K562 (cell line): ENCODE results near the gene FUT4. TPM values are rescaled to one million over a fixed set of nuclear protein-coding genes. Genes with fewer than 3 reads are reported as not detected.
A peak's percentile ranks its signal among the peaks of the same experiment; 100 is the strongest.

Experiments used
- ATAC-seq: fragments of 200-7000 bp; cut with Tn5 transposase; 3 replicates; pipeline ENCODE4 v1.9.1; 2020; ENCODE audit warnings: moderate library complexity
- BruUV-seq: library from RNA; stranded (reverse); fragments of 400-500 nt; replicated peaks from 2 replicates; lab custom pipeline; 2021; lab: Mats Ljungman, UMichigan
- CTCF ChIA-PET: fragments of 300-600 bp; formaldehyde crosslinking; extraction: SDS; loops from one replicate; lab custom pipeline; 2021; ENCODE audit warnings: low intra/inter-chr PET ratio; lab: Yijun Ruan, JAX
- POLR2A ChIA-PET: fragments of 300-600, 350-650 bp; sonication (Branson Sonifier 250); formaldehyde crosslinking; extraction: SDS; loops from one replicate; lab custom pipeline; 2021; ENCODE audit warnings: antibody characterized with exemption, inconsistent platforms; lab: Yijun Ruan, JAX
- DNase-seq, 4 experiments: peaks; one replicate each; pipeline versions ENCODE4 v3.0.0 to v3.0.0-alpha.2; 2011 to 2018; ENCODE audit warnings: low spot score in 3 of 4, mixed read lengths in 3 of 4; ENCODE audit errors: extremely low read depth in 1 of 4
- FAIRE-seq: peaks from 2 replicates; lab custom pipeline; 2011; peaks lifted over from hg19 to GRCh38; lab: Jason Lieb, UNC
- H2AFZ ChIP-seq: 2 replicates; pipeline ENCODE4 v1.6.0; 2011; ENCODE audit warnings: low read depth, low read length, control low read depth, inconsistent platforms
- H3K27ac ChIP-seq: fragments of 200-600 bp; 3 replicates; pipeline ENCODE4 v1.8.0; 2011; ENCODE audit warnings: low read depth, mild to moderate bottlenecking, control low read depth, inconsistent platforms, low read length, moderate library complexity, mixed read lengths; ENCODE audit errors: extremely low read depth
- H3K27me3 ChIP-seq, 2 experiments: fragments of 300-600 bp in 1 of 2; 2 replicates in 1 of 2; 3 replicates in 1 of 2; pipeline versions ENCODE4 v1.6.0 to v1.8.0; 2011; ENCODE audit warnings: inconsistent platforms in 2 of 2, low read length in 2 of 2, mild to moderate bottlenecking in 1 of 2, mixed read lengths in 1 of 2, moderate library complexity in 1 of 2; ENCODE audit not compliant: control insufficient read depth in 2 of 2, insufficient read depth in 2 of 2
- H3K36me3 ChIP-seq: fragments of 300-600 bp; 3 replicates; pipeline ENCODE4 v1.8.0; 2011; ENCODE audit warnings: mild to moderate bottlenecking, low read length, inconsistent platforms; ENCODE audit not compliant: control insufficient read depth, insufficient read depth
- H3K4me1 ChIP-seq, 2 experiments: fragments of 200-600 bp in 1 of 2; replicated peaks in 1 of 2; 2 replicates in 1 of 2; 3 replicates in 1 of 2; pipeline versions ENCODE4 v1.5.1 to v1.8.0; 2011; ENCODE audit warnings: inconsistent platforms in 2 of 2, low read length in 2 of 2, mild to moderate bottlenecking in 1 of 2, mixed read lengths in 1 of 2, moderate library complexity in 1 of 2; ENCODE audit not compliant: control insufficient read depth in 2 of 2, insufficient read depth in 2 of 2
- H3K4me2 ChIP-seq: 2 replicates; pipeline ENCODE4 v1.6.1; 2011; ENCODE audit warnings: low read length, control low read depth, inconsistent platforms, mixed read lengths; ENCODE audit not compliant: insufficient read depth
- H3K4me3 ChIP-seq: fragments of 200-600 bp; sonication (generic), shearing (Covaris generic); 2 replicates; pipeline ENCODE4 v1.5.1; 2016; ENCODE audit warnings: control low read depth, inconsistent platforms
- H3K79me2 ChIP-seq: fragments of 200-600 bp; 3 replicates; pipeline ENCODE4 v1.8.0; 2011; ENCODE audit warnings: low read length, inconsistent platforms; ENCODE audit not compliant: control insufficient read depth, insufficient read depth
- H3K9ac ChIP-seq, 2 experiments: 2 replicates each; pipeline versions ENCODE4 v1.6.0 to v1.6.1; 2011; ENCODE audit warnings: low read depth in 2 of 2, low read length in 2 of 2, control low read depth in 1 of 2, inconsistent platforms in 1 of 2, mild to moderate bottlenecking in 1 of 2, mixed read lengths in 1 of 2; ENCODE audit not compliant: insufficient read depth in 1 of 2
- H3K9me1 ChIP-seq: one replicate; pipeline ENCODE4 v1.6.0; 2011; ENCODE audit warnings: inconsistent platforms, mild to moderate bottlenecking, low read length, moderate library complexity; ENCODE audit not compliant: control insufficient read depth, insufficient read depth
- H3K9me3 ChIP-seq: replicated peaks from 2 replicates; pipeline ENCODE4 v1.5.1; 2011; ENCODE audit warnings: low read depth, low read length, inconsistent platforms; ENCODE audit not compliant: control insufficient read depth, insufficient read depth
- H4K20me1 ChIP-seq: replicated peaks from 2 replicates; pipeline ENCODE4 v1.6.1; 2011; ENCODE audit warnings: low read length, inconsistent platforms, mixed read lengths; ENCODE audit not compliant: control insufficient read depth, insufficient read depth
- C11orf30 ChIP-seq: fragments of 450-650 bp; IDR thresholded peaks from 2 replicates; pipeline ENCODE4 v1.6.1; 2016; ENCODE audit warnings: low read depth, mild to moderate bottlenecking
- ILF3 ChIP-seq: fragments of 450-650 bp; IDR thresholded peaks from 2 replicates; pipeline ENCODE4 v1.6.1; 2018; ENCODE audit warnings: antibody characterized with exemption, mild to moderate bottlenecking, moderate library complexity, borderline replicate concordance
- MAFF ChIP-seq: IDR thresholded peaks from 2 replicates; pipeline ENCODE4 v1.6.1; 2012; ENCODE audit warnings: low read length, improper control_type of control experiment
- MAFG ChIP-seq: fragments of 450-650 bp; conservative IDR thresholded peaks from 2 replicates; pipeline ENCODE4 v1.6.1; 2016; ENCODE audit warnings: missing genetic modification characterization, missing compliant biosample characterization
- MAFK ChIP-seq: IDR thresholded peaks from 2 replicates; pipeline ENCODE4 v1.6.1; 2011; ENCODE audit warnings: low read length, improper control_type of control experiment
- ZNF316 ChIP-seq: fragments of 450-650 bp; IDR thresholded peaks from 2 replicates; pipeline ENCODE4 v1.6.1; 2016
- WGBS: fragments of 100-300 bp; shearing (Covaris generic); methylation state at CpG from one replicate; pipeline ENCODE4 v1.1.6; 2016; ENCODE audit warnings: low coverage, mixed read lengths; ENCODE audit not compliant: insufficient coverage; ENCODE audit errors: missing lambda C conversion rate; 5-methylcytosine and 5-hydroxymethylcytosine counted together
- in situ Hi-C: fragments of 300-500 bp; cut with MboI; formaldehyde crosslinking; loops from 4 replicates; pipeline ENCODE4 v1.15.0; 2018; ENCODE audit warnings: inconsistent platforms, mixed read lengths
- intact Hi-C: fragments of 100-400 bp; cut with micrococcal nuclease; formaldehyde crosslinking; loops from 2 replicates; pipeline ENCODE4 v1.14.2; 2022
- polyA plus RNA-seq, 8 experiments: library from polyadenylated mRNA; depleted of rRNA in 4 of 8; stranded (reverse) in 5 of 8; unstranded in 3 of 8; fragments of >200 nt; fragmentation: Nextera tagmentation in 2 of 8; fragmentation: Illumina TruSeq in 1 of 8; extraction: Ambion mirVana in 2 of 8; extraction: Trizol in 1 of 8; gene quantifications; 2 replicates each; pipeline versions ENCODE4 v1.2.1 to v1.2.3, GENCODE V29; 2011 to 2014; ENCODE audit warnings: inconsistent platforms in 1 of 8, missing spikeins in 1 of 8
- total RNA-seq, 7 experiments: library from RNA; depleted of rRNA in 6 of 7; stranded (reverse); fragments of >200 nt in 6 of 7; fragmentation: Illumina TruSeq in 2 of 7; extraction: Trizol in 2 of 7; gene quantifications; 2 replicates each; pipeline versions ENCODE4 v1.2.1 to v1.2.3, GENCODE V29; 2011 to 2021; ENCODE audit warnings: low replicate concordance in 1 of 7

Gene FUT4
- total and polyA plus RNA-seq, 9 of the 15 experiments (the other 6 are each of a cell fraction or from before 2014, with no cell fraction given): 1.1 to 8.9 (median 5.5) TPM

GRCh38 chr11:94518300-94518699 is 25.4 kb upstream of the FUT4 start:
- CTCF ChIA-PET: interaction anchor here (1.0 kb wide), 1 partner anchor 79 kb away, joined by 3 read pairs; no protein-coding TSS in a partner anchor
- H3K4me2 ChIP-seq: no peak overlapping the region
- H3K4me3 ChIP-seq: no peak overlapping the region
- no peaks in the 10 kb centered on the region for H3K36me3 ChIP-seq
- no peak for FAIRE-seq
- H3K79me2 ChIP-seq: no peaks in the 10 kb centered on the region
- 13% methylated on average over 4 of the region's 4 CpGs for WGBS
- no peaks in the 10 kb centered on the region for H3K9me3 ChIP-seq
- no peaks in the 10 kb centered on the region for H4K20me1 ChIP-seq
- no peaks in the 10 kb centered on the region; a peak in 1 of 5 replicates for H3K27me3 ChIP-seq
- no peak overlapping the region for H3K27ac ChIP-seq
- no peak for ATAC-seq
- DNase-seq: no peak
- POLR2A ChIA-PET: interaction anchor here (0.5 to 1.2 kb wide), 2 partner anchors 14 to 21 kb away, joined by 3 to 4 read pairs; no protein-coding TSS in a partner anchor
- in situ Hi-C loops: no loop called here
- H3K9ac ChIP-seq: no peak overlapping the region
- intact Hi-C loops: no loop called here
- H3K9me1 ChIP-seq: no peaks in the 10 kb centered on the region
- no peak overlapping the region for H2AFZ ChIP-seq
- TF ChIP-seq MAFF (peak; percentile 83), ZNF316 (peak; percentile 84), MAFK (peak; percentile 85), MAFG (tag) (peak; percentile 81), ILF3 (no peak), C11orf30 (peak; percentile 79)
- no peaks in the 10 kb centered on the region for H3K4me1 ChIP-seq
- no TSS peak for BruUV-seq
